ENCODE measurements around the gene NUDC. TPM values are rescaled to one million over a fixed set of nuclear protein-coding genes. Genes with fewer than 3 reads are reported as not detected.

Gene NUDC
- total RNA-seq, 2 donors from 2014 or later: 103 to 120 TPM

DNA sequence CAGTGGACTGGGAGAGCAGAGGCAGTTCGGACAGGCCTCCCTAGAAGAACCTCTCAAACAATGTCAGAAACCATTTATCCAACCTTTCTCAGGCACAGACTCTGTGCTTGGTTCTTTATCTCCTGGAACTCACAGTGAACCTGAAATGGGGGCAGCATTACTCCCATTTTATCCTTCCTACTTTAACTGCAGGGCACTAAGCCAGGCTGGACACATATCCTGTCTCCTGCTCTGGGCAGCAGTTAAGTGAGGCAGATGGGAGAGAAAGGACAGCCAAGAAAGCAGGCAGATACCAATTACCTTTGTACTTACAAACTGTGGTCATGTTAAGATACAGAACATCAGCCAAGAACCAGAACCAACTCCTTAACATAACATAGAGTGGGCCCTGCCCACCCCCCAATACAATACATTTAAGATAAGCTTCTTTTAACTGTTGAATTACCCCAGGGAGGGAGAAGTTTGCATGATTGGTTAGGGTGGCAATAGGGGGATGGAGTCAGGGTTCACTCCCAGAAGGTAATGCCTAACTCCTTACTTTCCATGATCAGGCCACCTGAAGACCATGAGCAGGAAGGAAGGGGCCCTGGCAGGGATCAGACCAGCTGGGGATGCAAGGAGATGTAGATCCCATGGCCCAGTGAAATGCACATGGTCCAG is 27.9 kb downstream of the NUDC start:
- H3K27ac ChIP-seq (ENCODE audit: low read depth, low read length): no peak overlapping the region
- no peaks in the 10 kb centered on the region for H3K4me1 ChIP-seq (ENCODE audit: control insufficient read depth, insufficient read depth, low read length)
- no peaks in the 10 kb centered on the region for H3K27me3 ChIP-seq (ENCODE audit: control insufficient read depth, insufficient read depth, low read length, poor library complexity, severe bottlenecking)
- Mint-ChIP-seq H3K27me3 (ENCODE audit: insufficient read depth) (no peaks in the 10 kb centered on the region), H3K9me3 (no peaks in the 10 kb centered on the region), H3K4me1 (peaks cover 5% of the 10 kb centered on the region), H3K4me3 (no peak overlapping the region), H3K36me3 (ENCODE audit: low read depth) (peaks cover 56% of the 10 kb centered on the region), H3K27ac (peak overlapping the region; percentile 61)
- DNase-seq: no peak
- H3K9ac ChIP-seq (ENCODE audit: extremely low read depth, low read length, poor library complexity, severe bottlenecking): no peak overlapping the region
- TF ChIP-seq, protein P1, sequence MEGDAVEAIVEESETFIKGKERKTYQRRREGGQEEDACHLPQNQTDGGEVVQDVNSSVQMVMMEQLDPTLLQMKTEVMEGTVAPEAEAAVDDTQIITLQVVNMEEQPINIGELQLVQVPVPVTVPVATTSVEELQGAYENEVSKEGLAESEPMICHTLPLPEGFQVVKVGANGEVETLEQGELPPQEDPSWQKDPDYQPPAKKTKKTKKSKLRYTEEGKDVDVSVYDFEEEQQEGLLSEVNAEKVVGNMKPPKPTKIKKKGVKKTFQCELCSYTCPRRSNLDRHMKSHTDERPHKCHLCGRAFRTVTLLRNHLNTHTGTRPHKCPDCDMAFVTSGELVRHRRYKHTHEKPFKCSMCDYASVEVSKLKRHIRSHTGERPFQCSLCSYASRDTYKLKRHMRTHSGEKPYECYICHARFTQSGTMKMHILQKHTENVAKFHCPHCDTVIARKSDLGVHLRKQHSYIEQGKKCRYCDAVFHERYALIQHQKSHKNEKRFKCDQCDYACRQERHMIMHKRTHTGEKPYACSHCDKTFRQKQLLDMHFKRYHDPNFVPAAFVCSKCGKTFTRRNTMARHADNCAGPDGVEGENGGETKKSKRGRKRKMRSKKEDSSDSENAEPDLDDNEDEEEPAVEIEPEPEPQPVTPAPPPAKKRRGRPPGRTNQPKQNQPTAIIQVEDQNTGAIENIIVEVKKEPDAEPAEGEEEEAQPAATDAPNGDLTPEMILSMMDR (conservative IDR thresholded peaks at IDR 0.05): no peak
- H3K36me3 ChIP-seq (ENCODE audit: control insufficient read depth, insufficient read depth, low read length): peaks cover 35% of the 10 kb centered on the region
- 87% methylated on average over 1 of the region's 1 CpG; no CpG with 5 or more reads in 1 of the 2 experiments for WGBS, 2 experiments (ENCODE audit: insufficient coverage in 1 of 2, insufficient read length in 1 of 2)
- H3K9me3 ChIP-seq (ENCODE audit: control insufficient read depth, low read length): no peaks in the 10 kb centered on the region
- no peak overlapping the region for H3K4me3 ChIP-seq (ENCODE audit: low read length)

DNA sequence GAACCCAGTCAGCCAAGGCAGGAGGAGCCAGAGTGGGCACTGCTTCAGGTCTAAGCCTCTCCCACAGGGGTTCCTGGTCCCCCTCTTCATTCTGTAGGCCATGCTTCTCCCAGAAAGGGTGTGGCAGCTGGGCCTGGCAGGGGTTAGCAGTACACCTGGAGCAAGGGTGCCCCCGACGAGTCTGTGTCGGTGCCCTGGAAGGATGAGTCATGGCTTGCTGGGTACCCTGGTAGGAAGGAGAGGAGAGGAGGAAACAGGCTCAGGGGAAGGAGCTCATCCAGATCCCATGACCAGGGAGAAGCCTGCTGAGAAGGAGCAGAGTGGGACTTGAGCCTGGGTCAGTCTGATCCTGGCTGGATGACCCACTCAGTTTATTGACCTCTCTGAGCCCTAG is 28.4 kb downstream of the NUDC start:
- TF ChIP-seq, protein P1 (conservative IDR thresholded peaks at IDR 0.05): no peak
- Mint-ChIP-seq H3K4me3 (no peak overlapping the region), H3K9me3 (no peaks in the 10 kb centered on the region), H3K4me1 (peaks cover 5% of the 10 kb centered on the region), H3K27me3 (ENCODE audit: insufficient read depth) (no peaks in the 10 kb centered on the region), H3K36me3 (ENCODE audit: low read depth) (peaks cover 52% of the 10 kb centered on the region), H3K27ac (peak overlapping the region; percentile 61)
- Histone ChIP-seq H3K9me3 (ENCODE audit: control insufficient read depth, low read length) (no peaks in the 10 kb centered on the region), H3K9ac (ENCODE audit: extremely low read depth, low read length, poor library complexity, severe bottlenecking) (no peak overlapping the region), H3K4me3 (ENCODE audit: low read length) (no peak overlapping the region), H3K36me3 (ENCODE audit: control insufficient read depth, insufficient read depth, low read length) (peaks cover 34% of the 10 kb centered on the region), H3K27ac (ENCODE audit: low read depth, low read length) (no peak overlapping the region), H3K4me1 (ENCODE audit: control insufficient read depth, insufficient read depth, low read length) (no peaks in the 10 kb centered on the region), H3K27me3 (ENCODE audit: control insufficient read depth, insufficient read depth, low read length, poor library complexity, severe bottlenecking) (no peaks in the 10 kb centered on the region)
- WGBS, 2 experiments (ENCODE audit: insufficient coverage in 1 of 2, insufficient read length in 1 of 2): 94 to 100% methylated on average over 2 to 3 of the region's 3 CpGs
- no peak for DNase-seq

DNA sequence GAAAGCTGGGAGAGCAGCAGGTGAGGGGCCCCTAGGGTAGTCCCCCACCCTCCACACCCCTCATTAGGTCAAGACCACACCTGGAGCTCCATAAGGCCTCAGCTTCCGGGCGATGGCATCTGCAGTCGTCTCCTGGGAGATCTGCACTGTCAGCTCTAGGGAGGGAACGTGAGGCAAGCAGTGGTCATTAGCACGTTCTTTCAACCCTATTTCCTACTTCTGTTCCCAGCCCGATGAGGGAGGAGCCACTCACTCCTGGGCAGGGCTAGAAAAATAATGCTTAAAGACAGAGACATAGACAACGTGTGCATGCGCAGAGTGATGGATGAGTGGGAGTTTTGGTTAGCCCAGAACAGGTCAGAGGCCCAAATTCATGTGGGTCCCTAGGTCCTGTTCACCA is 29.1 kb downstream of the NUDC start:
- H3K27ac ChIP-seq (ENCODE audit: low read depth, low read length): no peak overlapping the region
- H3K4me1 Mint-ChIP-seq: peaks cover 5% of the 10 kb centered on the region
- H3K9me3 Mint-ChIP-seq: no peaks in the 10 kb centered on the region
- TF ChIP-seq, protein P1 (conservative IDR thresholded peaks at IDR 0.05): no peak
- no peaks in the 10 kb centered on the region for H3K4me1 ChIP-seq (ENCODE audit: control insufficient read depth, insufficient read depth, low read length)
- no peak for DNase-seq
- H3K4me3 Mint-ChIP-seq: no peak overlapping the region
- no peak overlapping the region for H3K9ac ChIP-seq (ENCODE audit: extremely low read depth, low read length, poor library complexity, severe bottlenecking)
- no peaks in the 10 kb centered on the region for H3K9me3 ChIP-seq (ENCODE audit: control insufficient read depth, low read length)
- peaks cover 27% of the 10 kb centered on the region for H3K36me3 ChIP-seq (ENCODE audit: control insufficient read depth, insufficient read depth, low read length)
- H3K36me3 Mint-ChIP-seq (ENCODE audit: low read depth): peaks cover 45% of the 10 kb centered on the region
- H3K27ac Mint-ChIP-seq: no peak overlapping the region
- H3K27me3 Mint-ChIP-seq (ENCODE audit: insufficient read depth): no peaks in the 10 kb centered on the region
- H3K27me3 ChIP-seq (ENCODE audit: control insufficient read depth, insufficient read depth, low read length, poor library complexity, severe bottlenecking): no peaks in the 10 kb centered on the region
- no peak overlapping the region for H3K4me3 ChIP-seq (ENCODE audit: low read length)
- 81 to 85% methylated on average over 4 to 8 of the region's 8 CpGs for WGBS, 2 experiments (ENCODE audit: insufficient coverage in 1 of 2, insufficient read length in 1 of 2)

All from endodermal cell (in vitro differentiated cells).